ENCODE results near the gene ZNF532.

DNA sequence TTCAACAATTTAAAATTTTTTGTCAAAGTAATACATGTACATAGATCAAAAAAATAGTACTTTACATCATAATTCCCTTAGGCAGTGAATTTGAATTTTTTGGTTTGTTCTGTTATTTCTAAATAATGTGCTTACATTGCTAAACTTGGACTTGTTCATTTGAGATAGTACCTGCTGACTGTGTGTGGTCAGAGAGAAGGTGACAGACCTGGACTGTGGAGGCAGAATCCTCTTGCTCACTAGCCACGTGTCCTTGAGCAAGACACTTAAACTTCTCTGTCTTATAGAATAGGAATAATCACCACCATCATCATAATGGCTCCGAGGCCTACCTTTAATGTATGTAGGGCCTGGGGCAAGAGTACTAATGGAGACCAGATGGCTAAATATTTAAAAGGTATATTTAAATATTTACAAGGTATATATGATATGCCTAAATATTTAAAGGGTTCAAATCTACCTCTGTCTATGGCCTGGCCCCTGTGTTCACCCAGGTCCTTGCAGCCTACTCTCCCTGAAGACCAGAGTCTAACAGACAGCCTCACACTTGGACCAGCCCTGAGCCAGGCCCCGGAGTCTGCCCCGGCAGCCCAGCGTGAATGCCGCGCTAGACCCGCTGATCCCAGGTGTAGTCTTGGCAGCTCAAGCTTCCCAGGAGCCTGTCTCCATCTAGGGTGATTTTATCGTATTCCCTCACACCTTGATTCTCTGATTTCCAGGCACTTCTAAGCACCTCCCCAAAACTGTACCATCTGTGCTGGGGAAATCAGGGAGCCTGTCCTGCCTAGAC lies 33.5 kb downstream of the ZNF532 start:
- no peak for TF ChIP-seq RBM17 (IDR thresholded peaks at IDR 0.05; ENCODE audit: borderline replicate concordance, low read depth, low read length)
- TF ChIP-seq, protein P1, sequence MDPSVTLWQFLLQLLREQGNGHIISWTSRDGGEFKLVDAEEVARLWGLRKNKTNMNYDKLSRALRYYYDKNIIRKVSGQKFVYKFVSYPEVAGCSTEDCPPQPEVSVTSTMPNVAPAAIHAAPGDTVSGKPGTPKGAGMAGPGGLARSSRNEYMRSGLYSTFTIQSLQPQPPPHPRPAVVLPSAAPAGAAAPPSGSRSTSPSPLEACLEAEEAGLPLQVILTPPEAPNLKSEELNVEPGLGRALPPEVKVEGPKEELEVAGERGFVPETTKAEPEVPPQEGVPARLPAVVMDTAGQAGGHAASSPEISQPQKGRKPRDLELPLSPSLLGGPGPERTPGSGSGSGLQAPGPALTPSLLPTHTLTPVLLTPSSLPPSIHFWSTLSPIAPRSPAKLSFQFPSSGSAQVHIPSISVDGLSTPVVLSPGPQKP (CRISPR knock-in tag; IDR thresholded peaks at IDR 0.05): no peak
- TF ChIP-seq JUN (IDR thresholded peaks at IDR 0.05; ENCODE audit: borderline replicate concordance, low read depth, low read length): no peak
- TF ChIP-seq JUN (CRISPR knock-in tag; IDR thresholded peaks at IDR 0.05; ENCODE audit: borderline replicate concordance): no peak
- TF ChIP-seq RCOR1 (IDR thresholded peaks at IDR 0.05; ENCODE audit: borderline replicate concordance in 1 of 2, low read depth in 2 of 2, low read length in 2 of 2): no peak
- no peak for TF ChIP-seq NCOR1 (IDR thresholded peaks at IDR 0.05)
- TF ChIP-seq CBX2 (IDR thresholded peaks at IDR 0.05; ENCODE audit: insufficient read depth, low read length, poor library complexity, severe bottlenecking): no peak
- TF ChIP-seq TEAD4 (IDR thresholded peaks at IDR 0.05; ENCODE audit: low read length): no peak
- TF ChIP-seq TEAD4 (CRISPR knock-in tag; IDR thresholded peaks at IDR 0.05; ENCODE audit: borderline replicate concordance): no peak
- TF ChIP-seq SAFB (IDR thresholded peaks at IDR 0.05; ENCODE audit: borderline replicate concordance, low read depth, low read length): no peak
- TF ChIP-seq, protein P2, sequence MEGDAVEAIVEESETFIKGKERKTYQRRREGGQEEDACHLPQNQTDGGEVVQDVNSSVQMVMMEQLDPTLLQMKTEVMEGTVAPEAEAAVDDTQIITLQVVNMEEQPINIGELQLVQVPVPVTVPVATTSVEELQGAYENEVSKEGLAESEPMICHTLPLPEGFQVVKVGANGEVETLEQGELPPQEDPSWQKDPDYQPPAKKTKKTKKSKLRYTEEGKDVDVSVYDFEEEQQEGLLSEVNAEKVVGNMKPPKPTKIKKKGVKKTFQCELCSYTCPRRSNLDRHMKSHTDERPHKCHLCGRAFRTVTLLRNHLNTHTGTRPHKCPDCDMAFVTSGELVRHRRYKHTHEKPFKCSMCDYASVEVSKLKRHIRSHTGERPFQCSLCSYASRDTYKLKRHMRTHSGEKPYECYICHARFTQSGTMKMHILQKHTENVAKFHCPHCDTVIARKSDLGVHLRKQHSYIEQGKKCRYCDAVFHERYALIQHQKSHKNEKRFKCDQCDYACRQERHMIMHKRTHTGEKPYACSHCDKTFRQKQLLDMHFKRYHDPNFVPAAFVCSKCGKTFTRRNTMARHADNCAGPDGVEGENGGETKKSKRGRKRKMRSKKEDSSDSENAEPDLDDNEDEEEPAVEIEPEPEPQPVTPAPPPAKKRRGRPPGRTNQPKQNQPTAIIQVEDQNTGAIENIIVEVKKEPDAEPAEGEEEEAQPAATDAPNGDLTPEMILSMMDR (IDR thresholded peaks at IDR 0.05 in 2 of 3, conservative IDR thresholded peaks at IDR 0.05 in 1 of 3; ENCODE audit: insufficient read depth in 2 of 3, low read depth in 1 of 3, low read length in 3 of 3): no peak
- TF ChIP-seq, protein P3, sequence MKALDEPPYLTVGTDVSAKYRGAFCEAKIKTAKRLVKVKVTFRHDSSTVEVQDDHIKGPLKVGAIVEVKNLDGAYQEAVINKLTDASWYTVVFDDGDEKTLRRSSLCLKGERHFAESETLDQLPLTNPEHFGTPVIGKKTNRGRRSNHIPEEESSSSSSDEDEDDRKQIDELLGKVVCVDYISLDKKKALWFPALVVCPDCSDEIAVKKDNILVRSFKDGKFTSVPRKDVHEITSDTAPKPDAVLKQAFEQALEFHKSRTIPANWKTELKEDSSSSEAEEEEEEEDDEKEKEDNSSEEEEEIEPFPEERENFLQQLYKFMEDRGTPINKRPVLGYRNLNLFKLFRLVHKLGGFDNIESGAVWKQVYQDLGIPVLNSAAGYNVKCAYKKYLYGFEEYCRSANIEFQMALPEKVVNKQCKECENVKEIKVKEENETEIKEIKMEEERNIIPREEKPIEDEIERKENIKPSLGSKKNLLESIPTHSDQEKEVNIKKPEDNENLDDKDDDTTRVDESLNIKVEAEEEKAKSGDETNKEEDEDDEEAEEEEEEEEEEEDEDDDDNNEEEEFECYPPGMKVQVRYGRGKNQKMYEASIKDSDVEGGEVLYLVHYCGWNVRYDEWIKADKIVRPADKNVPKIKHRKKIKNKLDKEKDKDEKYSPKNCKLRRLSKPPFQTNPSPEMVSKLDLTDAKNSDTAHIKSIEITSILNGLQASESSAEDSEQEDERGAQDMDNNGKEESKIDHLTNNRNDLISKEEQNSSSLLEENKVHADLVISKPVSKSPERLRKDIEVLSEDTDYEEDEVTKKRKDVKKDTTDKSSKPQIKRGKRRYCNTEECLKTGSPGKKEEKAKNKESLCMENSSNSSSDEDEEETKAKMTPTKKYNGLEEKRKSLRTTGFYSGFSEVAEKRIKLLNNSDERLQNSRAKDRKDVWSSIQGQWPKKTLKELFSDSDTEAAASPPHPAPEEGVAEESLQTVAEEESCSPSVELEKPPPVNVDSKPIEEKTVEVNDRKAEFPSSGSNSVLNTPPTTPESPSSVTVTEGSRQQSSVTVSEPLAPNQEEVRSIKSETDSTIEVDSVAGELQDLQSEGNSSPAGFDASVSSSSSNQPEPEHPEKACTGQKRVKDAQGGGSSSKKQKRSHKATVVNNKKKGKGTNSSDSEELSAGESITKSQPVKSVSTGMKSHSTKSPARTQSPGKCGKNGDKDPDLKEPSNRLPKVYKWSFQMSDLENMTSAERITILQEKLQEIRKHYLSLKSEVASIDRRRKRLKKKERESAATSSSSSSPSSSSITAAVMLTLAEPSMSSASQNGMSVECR (CRISPR knock-in tag; IDR thresholded peaks at IDR 0.05): no peak
- no peak for TF ChIP-seq STAG1 (CRISPR knock-in tag; IDR thresholded peaks at IDR 0.05; ENCODE audit: borderline replicate concordance)
- TF ChIP-seq TAF1 (IDR thresholded peaks at IDR 0.05; ENCODE audit: control insufficient read depth, extremely low read depth, insufficient read depth, low read length, severe bottlenecking): no peak
- TF ChIP-seq, protein P4, sequence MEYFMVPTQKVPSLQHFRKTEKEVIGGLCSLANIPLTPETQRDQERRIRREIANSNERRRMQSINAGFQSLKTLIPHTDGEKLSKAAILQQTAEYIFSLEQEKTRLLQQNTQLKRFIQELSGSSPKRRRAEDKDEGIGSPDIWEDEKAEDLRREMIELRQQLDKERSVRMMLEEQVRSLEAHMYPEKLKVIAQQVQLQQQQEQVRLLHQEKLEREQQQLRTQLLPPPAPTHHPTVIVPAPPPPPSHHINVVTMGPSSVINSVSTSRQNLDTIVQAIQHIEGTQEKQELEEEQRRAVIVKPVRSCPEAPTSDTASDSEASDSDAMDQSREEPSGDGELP (CRISPR knock-in tag; IDR thresholded peaks at IDR 0.05; ENCODE audit: borderline replicate concordance): no peak
- no peak for TF ChIP-seq MAFF (IDR thresholded peaks at IDR 0.05; ENCODE audit: low read length)
